Ascending aorta (tissue), 2 donors: ENCODE results near the gene EIPR1. TPM values are rescaled to one million over a fixed set of nuclear protein-coding genes. Genes with fewer than 3 reads are reported as not detected.
"Not testable (repeated sequence)": the region's sequence is repeated elsewhere in the genome, so short reads cannot be mapped to it uniquely, and the experiment has no call there.

Source experiments
- DNase-seq, 2 donors: peaks; one replicate each; pipeline ENCODE4 v3.0.0-alpha.2; 2019; ENCODE audit warnings: low spot score in 2 of 2
- H3K27ac ChIP-seq, 2 donors: fragments of 200-600 bp; sonication (generic); one replicate each; pipeline ENCODE4 v1.5.1; 2016 to 2017; ENCODE audit warnings: mild to moderate bottlenecking in 1 of 2
- H3K27me3 ChIP-seq: fragments of 200-600 bp; sonication (generic); one replicate; pipeline ENCODE4 v1.5.1; 2017
- H3K36me3 ChIP-seq, 2 donors: fragments of 200-600 bp; sonication (generic); one replicate each; pipeline ENCODE4 v1.5.1; 2016
- H3K4me1 ChIP-seq, 2 donors: fragments of 200-600 bp; sonication (generic); one replicate each; pipeline ENCODE4 v1.5.1; 2016 to 2017; ENCODE audit warnings: mild to moderate bottlenecking in 1 of 2
- H3K4me3 ChIP-seq, 2 donors: fragments of 200-600 bp; sonication (generic); one replicate each; pipeline ENCODE4 v1.5.1; 2016 to 2017; ENCODE audit warnings: mild to moderate bottlenecking in 1 of 2
- H3K9me3 ChIP-seq, 2 donors: fragments of 200-600 bp; sonication (generic); one replicate each; pipeline ENCODE4 v1.5.1; 2016
- CTCF ChIP-seq, 3 experiments: fragments of 200-600 bp in 2 of 3; fragments of 450-650 bp in 1 of 3; sonication (generic) in 2 of 3; IDR thresholded peaks; one replicate each; pipeline ENCODE4 v1.5.1; 2016 to 2019; ENCODE audit warnings: antibody characterized with exemption in 3 of 3, mild to moderate bottlenecking in 1 of 3, moderate library complexity in 1 of 3
- intact Hi-C: fragments of 100-400 bp; cut with DNase I; formaldehyde crosslinking; loops from one replicate; pipeline ENCODE4 v1.15.1; 2023
- total RNA-seq: library from RNA; depleted of rRNA; stranded (reverse); fragments of >200 nt; gene quantifications from one replicate; pipeline ENCODE4 v1.1.0, GENCODE V29; 2016

EIPR1 gene
- total RNA-seq, 1 donor from 2014 or later = 14.5 TPM

GRCh38 chr2:3199627-3200345 lies 177.8 kb downstream of the EIPR1 start:
- intact Hi-C loops = no loop called here
- H3K4me3 ChIP-seq = no peak overlapping the region
- no peak overlapping the region for H3K27ac ChIP-seq
- no peaks in the 10 kb centered on the region for H3K9me3 ChIP-seq
- no peak for DNase-seq
- H3K27me3 ChIP-seq = no peaks in the 10 kb centered on the region
- no peaks in the 10 kb centered on the region for H3K36me3 ChIP-seq
- H3K4me1 ChIP-seq = no peaks in the 10 kb centered on the region
- TF ChIP-seq CTCF (IDR thresholded peaks at IDR 0.05) = no peak

- H3K36me3 ChIP-seq, DNase-seq, H3K4me3 ChIP-seq, H3K4me1 ChIP-seq, H3K9me3 ChIP-seq, H3K27ac ChIP-seq, H3K27me3 ChIP-seq, intact Hi-C loops: not testable (repeated sequence)
These were observed 178.9 kb downstream of the EIPR1 start for GRCh38 chr2:3198671-3199192.

- Histone ChIP-seq H3K27ac (no peak overlapping the region), H3K36me3 (peaks cover 0 to 5% of the 10 kb centered on the region in 2 donors), H3K4me1 (no peaks in the 10 kb centered on the region), H3K27me3 (no peaks in the 10 kb centered on the region), H3K4me3 (no peak overlapping the region), H3K9me3 (no peaks in the 10 kb centered on the region)
- DNase-seq = no peak
- intact Hi-C loops = no loop called here
- no peak for TF ChIP-seq CTCF (IDR thresholded peaks at IDR 0.05)
These were observed 179.5 kb downstream of the EIPR1 start for GRCh38 chr2:3198119-3198518.

- DNase-seq = no peak
- Histone ChIP-seq H3K36me3 (peaks cover 3 to 8% of the 10 kb centered on the region in 2 donors), H3K27me3 (no peaks in the 10 kb centered on the region), H3K4me3 (no peak overlapping the region), H3K4me1 (no peaks in the 10 kb centered on the region), H3K9me3 (no peaks in the 10 kb centered on the region), H3K27ac (no peak overlapping the region)
- TF ChIP-seq CTCF (IDR thresholded peaks at IDR 0.05) = no peak
- intact Hi-C loops = no loop called here
These were observed 180.3 kb downstream of the EIPR1 start for GRCh38 chr2:3197308-3197707.

- TF ChIP-seq CTCF (IDR thresholded peaks at IDR 0.05) = no peak
- Histone ChIP-seq H3K27ac (no peak overlapping the region), H3K9me3 (no peaks in the 10 kb centered on the region), H3K4me1 (no peaks in the 10 kb centered on the region), H3K27me3 (no peaks in the 10 kb centered on the region), H3K4me3 (no peak overlapping the region), H3K36me3 (peaks cover 8 to 9% of the 10 kb centered on the region in 2 donors)
- no peak for DNase-seq
- intact Hi-C loops = no loop called here
These were observed 180.9 kb downstream of the EIPR1 start for GRCh38 chr2:3196716-3197115.

- Histone ChIP-seq H3K4me1 (no peaks in the 10 kb centered on the region), H3K27ac (no peak overlapping the region), H3K36me3 (peaks cover 8 to 15% of the 10 kb centered on the region in 2 donors), H3K27me3 (no peaks in the 10 kb centered on the region), H3K4me3 (no peak overlapping the region), H3K9me3 (no peaks in the 10 kb centered on the region)
- DNase-seq = no peak
- intact Hi-C loops = no loop called here
- no peak for TF ChIP-seq CTCF (IDR thresholded peaks at IDR 0.05)
These were observed 181.8 kb downstream of the EIPR1 start for GRCh38 chr2:3195641-3196476.
